HT1080 (cell line): ENCODE data around the gene TIMP3. TPM values are rescaled to one million over a fixed set of nuclear protein-coding genes. Genes with fewer than 3 reads are reported as not detected.

Source experiments
- DNase-seq: peaks from one replicate; pipeline ENCODE4 v3.0.0-alpha.2; 2015; ENCODE audit warnings: low read depth
- total RNA-seq: library from RNA; depleted of rRNA; stranded (reverse); fragments of >200 nt; shearing (Covaris generic); gene quantifications from 2 replicates; pipeline ENCODE4 v1.2.3, GENCODE V29; 2014

The TIMP3 gene
- total RNA-seq, 1 experiment from 2014 or later: 10.4 TPM

- no peak for DNase-seq
Measured at GRCh38 chr22:32827049-32827602, 25.6 kb downstream of the TIMP3 start.

- no peak for DNase-seq
Measured at GRCh38 chr22:32828150-32828549, 26.6 kb downstream of the TIMP3 start.

- DNase-seq: no peak
Measured at GRCh38 chr22:32828561-32828960, 27.1 kb downstream of the TIMP3 start.

GRCh38 chr22:32829451-32829851 lies 27.9 kb downstream of the TIMP3 start:
- no peak for DNase-seq

- no peak for DNase-seq
Measured at GRCh38 chr22:32830473-32830872, 29.0 kb downstream of the TIMP3 start.

- no peak for DNase-seq
Measured at GRCh38 chr22:32830957-32831356, 29.5 kb downstream of the TIMP3 start.

GRCh38 chr22:32831584-32831983 lies 30.1 kb downstream of the TIMP3 start:
- no peak for DNase-seq

GRCh38 chr22:32832174-32832573 lies 30.7 kb downstream of the TIMP3 start:
- no peak for DNase-seq

GRCh38 chr22:32836280-32837123 lies 35.0 kb downstream of the TIMP3 start:
- no peak for DNase-seq

GRCh38 chr22:32837142-32837541 lies 35.6 kb downstream of the TIMP3 start:
- DNase-seq: no peak

- no peak for DNase-seq
Measured at GRCh38 chr22:32837803-32838202, 36.3 kb downstream of the TIMP3 start.

- no peak for DNase-seq
Measured at GRCh38 chr22:32839831-32840584, 38.5 kb downstream of the TIMP3 start.

- DNase-seq: no peak
Measured at GRCh38 chr22:32841175-32841574, 39.7 kb downstream of the TIMP3 start.

- peak; percentile 9 for DNase-seq
Measured at GRCh38 chr22:32842486-32842885, 41.0 kb downstream of the TIMP3 start.

- no peak for DNase-seq
Measured at GRCh38 chr22:32843300-32843699, 41.8 kb downstream of the TIMP3 start.

GRCh38 chr22:32844251-32844650 lies 42.7 kb downstream of the TIMP3 start:
- DNase-seq: no peak

GRCh38 chr22:32846780-32847491 lies 45.4 kb downstream of the TIMP3 start:
- DNase-seq: no peak

- DNase-seq: no peak
Measured at GRCh38 chr22:32848226-32848625, 46.7 kb downstream of the TIMP3 start.

- no peak for DNase-seq
Measured at GRCh38 chr22:32849501-32849900, 48.0 kb downstream of the TIMP3 start.

- no peak for DNase-seq
Measured at GRCh38 chr22:32850157-32850556, 48.7 kb downstream of the TIMP3 start.
